ENCODE results near the gene ZNF334.

ZNF334 gene

GRCh38 chr20:46484954-46485353 is 28.4 kb downstream of the ZNF334 start:
- no peak for DNase-seq

- no peak for DNase-seq
Observed at GRCh38 chr20:46483879-46484278, 29.5 kb downstream of the ZNF334 start.

GRCh38 chr20:46482864-46483263 is 30.5 kb downstream of the ZNF334 start:
- no peak for DNase-seq

- DNase-seq: no peak
Observed at GRCh38 chr20:46477640-46478039, 35.7 kb downstream of the ZNF334 start.

- DNase-seq: no peak
Observed at GRCh38 chr20:46477225-46477624, 36.1 kb downstream of the ZNF334 start.

GRCh38 chr20:46468508-46468907 is 44.9 kb downstream of the ZNF334 start:
- DNase-seq: no peak

- DNase-seq: no peak
Observed at GRCh38 chr20:46464451-46464850, 48.9 kb downstream of the ZNF334 start.

- no peak for DNase-seq
Observed at GRCh38 chr20:46463852-46464251, 49.5 kb downstream of the ZNF334 start.

GRCh38 chr20:46461808-46462207 is 51.6 kb downstream of the ZNF334 start:
- no peak for DNase-seq

GRCh38 chr20:46458866-46459750 is 54.3 kb downstream of the ZNF334 start:
- DNase-seq: no peak

GRCh38 chr20:46456255-46457028 is 56.9 kb downstream of the ZNF334 start:
- no peak for DNase-seq

- DNase-seq: no peak
Observed at GRCh38 chr20:46455729-46456128, 57.6 kb downstream of the ZNF334 start.
